HS-5 (cell line): ENCODE data around the gene BIN1.

Experiments used
- DNase-seq: peaks from one replicate; pipeline ENCODE4 v3.0.0-alpha.2; 2012; ENCODE audit warnings: low read depth

BIN1 gene

DNA sequence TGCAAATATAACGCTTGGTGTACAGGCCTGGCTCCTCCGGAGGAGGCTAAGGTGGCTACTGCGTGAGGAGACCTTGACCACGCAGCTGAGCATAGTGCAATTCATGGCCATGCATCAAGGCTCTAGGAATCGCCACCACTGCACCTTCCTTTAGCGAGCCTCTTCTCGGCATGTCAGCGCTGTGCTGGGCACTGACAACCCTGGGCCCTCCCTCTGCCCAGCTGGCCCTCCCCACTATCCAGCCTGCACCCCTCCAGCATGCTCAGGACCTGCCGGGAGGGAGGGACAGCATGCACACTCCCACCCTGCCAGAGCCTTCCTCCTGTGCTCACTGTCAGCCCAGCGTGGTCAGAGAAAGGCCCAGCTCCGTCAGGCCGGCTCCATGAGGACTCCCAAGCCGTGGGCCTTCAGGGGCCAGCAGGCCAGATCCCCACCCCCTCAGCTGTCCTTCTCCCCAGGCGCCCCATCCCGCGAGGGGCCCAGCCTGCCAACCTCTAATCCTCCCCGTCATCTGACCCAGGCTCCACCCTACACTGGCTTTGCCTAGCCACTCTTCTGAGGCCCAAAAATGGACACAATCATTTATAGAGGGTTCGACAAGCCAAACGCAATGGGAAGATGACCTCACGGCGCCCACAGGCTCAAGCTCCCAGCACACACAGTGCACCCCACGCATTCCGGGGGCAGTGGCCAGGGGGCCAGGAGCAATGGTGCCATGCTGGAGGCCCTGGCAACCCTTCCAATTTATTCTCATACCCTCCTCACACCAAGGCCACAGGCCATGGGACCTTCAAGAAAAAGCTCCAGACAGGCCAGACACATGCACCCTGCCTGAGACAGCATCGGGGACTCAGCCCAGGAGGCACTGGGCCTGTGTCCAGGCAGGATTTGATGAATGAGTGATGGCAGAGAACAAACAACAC, 3.5 kb downstream of the BIN1 start:
- no peak for DNase-seq

DNA sequence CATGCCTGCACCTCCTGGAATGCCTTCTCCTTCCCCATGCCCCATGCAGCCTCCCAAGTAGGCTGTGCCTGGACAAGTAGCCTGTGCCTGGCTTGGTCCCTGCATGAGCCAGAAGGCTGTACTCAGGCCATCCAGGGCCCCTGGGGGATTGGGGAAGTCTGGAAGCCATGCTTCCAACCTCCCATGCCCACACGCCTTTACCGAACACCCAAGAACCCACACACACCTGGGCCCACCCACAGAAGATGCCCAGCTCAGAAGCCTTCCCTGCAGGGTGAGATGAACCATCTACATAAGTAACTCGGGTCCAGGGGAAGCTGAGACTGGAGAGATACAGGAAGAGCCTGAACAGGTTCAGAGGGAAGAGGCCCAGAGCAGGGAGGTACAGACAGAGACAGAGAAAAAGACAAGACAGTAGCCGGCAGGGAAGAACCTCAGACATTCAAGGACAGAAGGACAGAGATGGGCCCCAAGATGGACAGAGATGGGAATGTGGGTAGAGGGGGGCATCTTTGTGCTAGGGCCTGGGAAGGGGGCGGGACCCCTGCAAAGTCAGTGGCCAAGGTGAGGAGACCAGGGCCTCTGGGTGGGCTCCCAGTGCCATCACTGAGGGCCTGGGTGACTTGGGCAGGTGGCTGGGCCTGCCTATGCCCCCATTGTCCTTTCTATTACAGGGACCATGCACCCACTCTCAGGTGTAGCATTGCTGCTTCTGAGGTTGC, 4.3 kb downstream of the BIN1 start:
- DNase-seq, result no peak

DNA sequence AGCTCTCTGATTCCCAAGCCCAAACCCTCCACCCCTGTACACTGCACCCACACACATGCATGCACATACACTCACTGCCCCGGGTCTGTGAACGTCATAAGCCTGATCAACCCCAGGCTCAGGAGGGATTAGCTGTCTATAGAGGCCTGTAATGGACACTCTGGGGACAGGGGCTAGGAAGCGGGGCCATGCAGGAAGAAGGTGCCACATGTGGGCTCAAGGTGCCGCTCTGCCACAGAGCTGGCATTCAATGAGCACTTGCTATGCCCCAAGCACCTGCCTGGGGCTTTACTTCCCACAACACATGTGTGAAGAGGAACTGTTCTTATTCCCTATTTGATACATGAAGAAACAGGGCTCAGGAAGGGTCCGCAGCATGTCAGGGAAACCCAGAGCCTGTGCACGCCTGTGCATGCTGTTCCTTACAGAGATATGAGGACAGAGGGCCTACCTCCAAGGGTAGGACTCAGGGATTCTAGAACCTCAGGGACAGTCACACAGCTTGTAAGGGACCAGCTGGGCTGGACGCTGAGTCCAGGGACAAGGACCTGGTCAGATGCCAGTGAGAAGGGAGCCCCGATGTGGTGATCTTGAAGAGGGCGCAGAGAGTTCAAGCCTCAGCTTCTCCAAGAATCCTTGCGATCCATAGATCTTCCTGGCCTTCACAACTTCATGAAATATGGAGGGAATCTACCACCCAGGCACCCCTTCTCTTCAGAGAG, 5.0 kb downstream of the BIN1 start:
- DNase-seq, result no peak

DNA sequence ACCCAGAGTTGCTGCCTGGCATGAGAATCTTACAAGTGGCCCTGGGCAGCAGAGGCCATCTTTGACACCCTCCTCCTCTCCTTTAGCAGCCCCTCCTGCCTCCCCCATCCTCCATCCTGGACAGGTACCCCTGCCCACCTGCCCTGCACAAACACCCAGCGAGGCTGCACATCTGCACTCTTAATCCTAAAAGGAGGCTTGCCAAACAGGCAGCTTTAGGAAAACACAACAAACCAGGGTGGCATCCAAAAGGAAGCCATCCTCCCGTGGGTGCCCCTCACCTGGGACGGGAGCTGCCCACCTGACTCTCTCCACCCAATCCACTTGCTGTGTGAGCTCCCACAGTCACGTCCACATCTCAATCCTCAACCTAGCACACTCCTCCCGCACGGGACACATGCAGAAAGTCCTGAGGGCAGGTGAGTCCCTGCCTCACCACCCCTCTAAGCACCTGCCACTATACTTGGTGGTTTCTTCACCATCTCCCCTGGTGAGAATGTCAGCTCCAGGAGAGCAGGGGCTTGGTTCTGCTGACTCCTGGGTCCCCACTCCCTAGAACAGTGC, 5.8 kb downstream of the BIN1 start:
- DNase-seq, result no peak

DNA sequence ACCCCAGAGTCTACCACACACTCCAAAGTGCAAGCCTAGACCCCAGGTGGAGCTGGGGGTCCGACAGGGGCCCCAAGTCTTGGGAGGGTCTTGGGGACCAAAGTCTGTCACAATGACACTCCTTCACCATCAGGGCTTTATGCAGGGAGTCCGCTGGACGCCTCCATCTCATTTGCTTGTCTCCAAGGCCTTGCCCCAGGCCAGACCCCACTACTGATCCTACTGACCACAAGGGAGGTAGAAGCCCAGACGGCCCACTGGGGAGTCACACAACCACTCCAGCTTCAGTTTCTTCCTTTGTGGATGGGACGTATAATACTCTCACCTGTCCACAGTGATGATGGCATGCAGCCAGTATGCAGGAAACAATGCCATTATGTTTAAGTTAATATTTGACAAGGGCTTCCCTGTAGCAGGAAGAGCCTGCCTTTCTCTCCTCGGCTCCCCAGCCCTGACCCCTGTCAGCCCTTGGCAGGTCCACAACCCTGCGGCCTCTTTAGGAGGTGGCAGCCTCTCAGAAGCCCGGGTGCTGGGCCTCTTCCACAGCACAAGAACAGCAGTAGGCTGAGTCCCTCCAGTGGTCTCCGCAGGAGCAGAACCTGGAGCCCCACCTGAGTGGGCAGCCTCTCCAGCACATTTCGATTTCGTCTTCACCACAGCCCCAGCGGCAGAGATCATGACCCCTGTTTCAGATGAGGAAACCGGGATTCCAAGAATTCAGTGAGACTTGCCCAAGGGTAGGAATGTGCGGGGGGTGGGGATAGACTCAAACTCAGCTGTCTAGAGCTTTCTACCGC, 6.5 kb downstream of the BIN1 start:
- DNase-seq, result no peak

DNA sequence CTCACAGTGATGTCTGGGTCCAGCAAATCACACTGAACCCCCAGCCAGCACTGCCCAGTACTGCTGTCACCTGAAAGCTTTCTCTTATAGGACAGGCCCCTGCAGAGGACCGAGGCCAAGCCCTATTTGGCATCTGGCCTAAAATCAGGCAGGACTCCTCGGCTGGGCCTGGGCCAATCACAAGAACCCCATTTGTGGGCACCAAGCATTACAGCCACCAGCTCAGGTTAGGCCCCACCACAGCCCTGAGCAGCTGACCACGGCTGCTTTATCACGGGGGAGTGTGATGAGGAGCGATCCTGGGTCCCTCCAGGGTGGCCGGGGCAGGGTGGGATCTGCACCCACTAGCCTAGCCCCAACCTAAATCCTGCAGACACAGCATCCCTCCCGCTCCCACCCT, 8.2 kb downstream of the BIN1 start:
- no peak for DNase-seq

DNA sequence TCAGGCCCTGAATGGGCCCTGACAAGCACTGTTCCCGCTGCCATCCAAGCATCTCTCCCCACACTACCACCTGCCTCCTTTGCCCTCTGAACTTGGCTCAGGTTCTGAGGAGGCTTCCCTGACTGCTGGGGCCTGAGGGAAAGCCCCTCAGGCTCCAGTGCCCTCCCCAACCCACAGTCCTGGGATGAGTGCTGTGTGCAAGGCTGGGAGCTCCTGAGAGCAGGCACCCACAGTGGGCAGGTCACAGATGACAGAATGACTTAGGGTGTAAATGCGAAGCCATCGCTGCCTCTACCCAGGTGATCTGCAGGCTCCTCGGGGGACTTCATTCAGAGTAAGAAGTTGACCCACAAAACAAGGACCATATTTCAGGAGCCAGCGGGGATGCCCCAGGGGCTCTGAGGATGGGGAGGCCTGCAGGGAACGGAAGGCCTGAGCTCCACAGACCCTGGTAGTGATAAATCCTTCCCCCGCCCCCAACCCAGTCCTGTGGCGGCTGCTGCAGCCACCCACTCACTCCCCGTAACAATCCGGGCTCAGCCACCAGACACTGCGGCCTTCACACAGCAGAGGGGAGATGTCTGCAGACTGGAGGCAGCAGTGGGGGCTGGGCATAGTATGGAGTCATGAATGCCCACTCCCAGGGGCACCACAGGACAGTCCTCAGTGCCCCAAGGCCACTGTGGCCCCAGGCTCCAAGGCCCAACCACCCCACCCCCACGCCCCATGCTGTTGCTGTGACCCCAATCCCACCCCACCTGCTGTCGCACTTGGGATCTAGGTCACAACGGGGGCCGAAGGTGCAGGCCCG, 8.9 kb downstream of the BIN1 start:
- no peak for DNase-seq

DNA sequence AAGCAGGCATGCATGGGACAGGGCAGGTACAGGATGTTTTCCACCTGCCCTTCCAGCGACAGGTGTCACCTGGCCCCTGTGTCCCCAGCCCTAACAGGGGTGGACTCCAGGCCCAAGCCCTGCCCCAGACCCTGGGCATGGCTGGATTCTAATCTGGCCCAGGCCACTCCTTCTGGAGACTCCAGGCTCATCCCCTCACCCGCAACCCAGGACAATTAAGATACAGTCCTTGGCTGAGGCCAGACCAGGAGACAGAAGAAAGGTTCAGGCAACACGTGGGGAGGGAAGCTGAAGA, 9.5 kb downstream of the BIN1 start:
- DNase-seq, result no peak

DNA sequence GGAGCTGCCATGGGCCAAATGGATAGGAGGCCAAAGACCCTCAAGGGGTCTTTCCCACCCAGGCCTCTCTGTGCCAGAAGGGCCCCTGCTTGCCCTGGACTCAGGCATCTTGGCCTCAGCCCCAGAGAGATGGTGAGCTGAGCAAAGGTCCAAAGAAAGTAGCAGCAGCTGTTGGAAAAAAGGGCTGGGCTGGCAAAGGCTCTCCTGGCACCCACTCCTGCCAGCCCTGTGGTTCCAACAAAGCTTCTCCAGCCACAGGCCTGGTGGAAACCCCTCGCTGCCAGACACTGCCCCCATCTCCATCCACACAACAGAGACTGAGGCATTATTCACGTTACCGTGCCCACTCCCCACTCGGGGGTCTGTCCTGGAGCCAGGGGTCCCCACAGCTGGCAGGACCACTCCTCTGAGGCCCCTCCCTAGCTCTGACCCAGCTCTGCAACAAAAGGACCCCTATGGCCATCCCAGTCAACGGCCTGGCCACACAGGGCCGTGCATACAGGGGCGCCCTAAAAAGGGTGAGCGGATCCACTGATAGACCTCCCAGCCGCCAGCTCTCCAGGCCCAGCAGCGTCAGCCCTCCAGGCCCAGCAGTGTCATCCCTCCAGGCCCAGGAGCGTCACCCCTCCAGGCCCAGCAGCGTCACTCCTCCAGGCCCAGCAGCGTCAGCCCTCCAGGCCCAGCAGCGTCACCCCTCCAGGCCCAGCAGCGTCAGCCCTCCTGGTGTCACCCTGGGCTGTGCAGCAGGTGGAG, 10.1 kb downstream of the BIN1 start:
- no peak for DNase-seq

DNA sequence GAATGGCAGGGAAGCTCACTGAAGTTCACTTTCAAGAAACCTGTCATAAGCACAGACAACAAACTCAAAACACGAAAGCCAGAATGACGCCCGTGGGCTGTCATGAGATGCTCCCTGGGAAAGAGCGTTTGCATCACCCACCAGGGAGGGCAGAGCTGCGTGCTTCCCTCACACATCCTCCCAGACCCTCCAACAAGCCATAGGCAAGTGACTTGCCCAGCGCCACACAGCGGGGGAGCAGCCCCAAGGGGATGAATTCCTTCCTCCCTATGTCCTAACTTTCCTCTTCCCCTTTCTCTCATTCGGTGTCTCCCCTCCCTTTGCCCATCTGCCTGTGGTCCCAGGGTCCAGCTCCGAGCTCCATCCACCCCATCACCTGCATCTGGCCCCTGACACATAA, 10.7 kb downstream of the BIN1 start:
- no peak for DNase-seq

DNA sequence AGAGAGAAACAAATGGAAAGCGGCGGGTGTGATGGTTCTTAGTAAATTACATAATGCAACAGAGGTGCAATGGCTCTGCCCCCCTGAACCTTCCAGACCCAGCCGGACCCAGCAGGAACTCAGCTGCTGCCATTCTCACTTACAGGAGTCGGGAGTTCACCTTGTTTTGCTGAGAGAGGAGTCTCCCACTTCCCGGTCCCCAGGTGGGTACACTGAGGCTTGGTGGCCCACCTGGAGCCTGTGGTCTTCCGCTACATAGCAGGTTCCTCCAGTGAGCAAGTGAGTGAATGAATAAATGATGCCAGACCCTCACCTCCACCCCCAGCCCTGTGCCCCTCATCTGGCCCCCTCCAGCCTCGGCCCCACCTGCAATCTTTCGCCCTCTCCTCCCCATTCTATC, 11.2 kb downstream of the BIN1 start:
- DNase-seq, result no peak

DNA sequence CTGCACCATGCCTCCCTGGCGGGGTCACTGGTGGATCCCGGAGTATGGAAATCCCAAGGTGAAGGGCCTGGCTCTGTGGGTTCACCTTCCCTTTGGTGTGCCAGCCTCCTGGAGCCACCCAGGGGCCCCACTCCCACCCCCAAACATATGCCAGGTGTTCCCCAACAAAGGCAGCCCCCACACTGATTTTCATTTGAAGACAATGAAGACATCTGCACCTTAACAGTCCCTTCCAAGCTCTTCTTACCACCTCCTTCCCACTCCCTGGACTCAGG, 11.7 kb downstream of the BIN1 start:
- no peak for DNase-seq

DNA sequence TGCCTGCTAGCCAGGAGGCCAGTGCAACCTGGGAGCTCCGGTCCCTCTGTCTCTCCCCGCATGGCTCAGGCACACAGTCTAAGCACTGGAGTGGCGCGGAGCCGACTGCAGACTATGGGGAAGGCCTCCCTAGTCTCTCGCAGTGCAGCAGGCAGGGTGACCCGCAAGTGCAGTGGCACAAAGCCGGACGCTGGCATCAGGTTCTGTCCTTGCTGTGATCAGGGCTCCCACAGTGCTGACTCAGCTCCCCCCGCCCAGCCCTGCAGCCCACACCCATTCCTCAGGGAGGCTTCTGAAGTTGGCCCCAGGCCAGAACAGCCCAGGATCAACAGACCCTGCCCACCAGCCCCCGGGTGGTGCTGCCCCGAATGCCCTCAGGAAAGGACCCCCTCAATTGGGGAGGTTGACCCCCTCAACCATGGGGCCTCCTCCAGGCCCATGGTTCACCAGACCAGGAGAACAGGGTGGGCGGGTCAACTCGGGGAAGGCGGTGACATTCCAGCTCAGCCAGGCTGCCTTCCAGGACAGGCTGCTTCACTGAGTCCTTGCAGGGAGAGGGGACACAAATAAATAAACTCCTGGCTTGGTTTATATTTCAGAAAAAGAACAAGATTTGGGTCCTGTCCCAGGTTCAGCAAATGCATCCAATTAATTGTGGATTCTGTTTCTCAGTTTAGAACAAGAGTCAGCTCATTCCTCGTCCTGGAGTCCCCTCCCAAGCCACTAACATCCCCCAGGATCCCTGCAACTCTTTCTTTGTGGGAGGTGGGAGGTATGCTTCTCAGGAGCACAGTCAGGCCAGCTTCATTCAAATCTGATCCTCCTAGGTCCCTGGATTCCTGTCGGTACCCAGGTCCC, 12.2 kb downstream of the BIN1 start:
- no peak for DNase-seq

DNA sequence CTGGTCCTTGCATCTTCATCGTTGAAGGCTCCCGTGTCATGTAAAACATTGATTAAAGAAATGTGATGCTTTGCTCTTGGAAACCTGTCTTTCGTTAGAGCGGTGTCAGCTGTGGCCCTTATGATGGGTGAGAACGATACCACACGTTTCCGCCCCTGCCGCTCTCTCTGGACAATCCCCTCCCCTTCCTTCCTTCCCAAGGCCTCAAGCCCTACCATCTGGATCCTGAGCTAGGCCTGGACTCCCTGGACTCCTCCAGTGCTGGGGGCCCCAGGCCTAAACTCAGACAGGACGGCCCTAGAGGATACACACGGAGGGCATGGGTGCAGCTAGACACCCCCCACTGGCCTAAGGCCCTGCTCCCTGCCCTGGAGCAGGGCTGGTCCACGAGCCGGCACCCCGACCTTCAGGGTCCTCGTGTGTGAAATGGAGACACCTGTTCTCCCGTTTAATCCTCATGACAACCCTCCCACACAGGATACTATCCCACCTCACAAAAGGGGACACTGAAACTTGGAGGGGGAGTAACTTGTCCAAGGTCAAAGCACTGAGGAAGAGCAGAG, 13.2 kb downstream of the BIN1 start:
- no peak for DNase-seq

DNA sequence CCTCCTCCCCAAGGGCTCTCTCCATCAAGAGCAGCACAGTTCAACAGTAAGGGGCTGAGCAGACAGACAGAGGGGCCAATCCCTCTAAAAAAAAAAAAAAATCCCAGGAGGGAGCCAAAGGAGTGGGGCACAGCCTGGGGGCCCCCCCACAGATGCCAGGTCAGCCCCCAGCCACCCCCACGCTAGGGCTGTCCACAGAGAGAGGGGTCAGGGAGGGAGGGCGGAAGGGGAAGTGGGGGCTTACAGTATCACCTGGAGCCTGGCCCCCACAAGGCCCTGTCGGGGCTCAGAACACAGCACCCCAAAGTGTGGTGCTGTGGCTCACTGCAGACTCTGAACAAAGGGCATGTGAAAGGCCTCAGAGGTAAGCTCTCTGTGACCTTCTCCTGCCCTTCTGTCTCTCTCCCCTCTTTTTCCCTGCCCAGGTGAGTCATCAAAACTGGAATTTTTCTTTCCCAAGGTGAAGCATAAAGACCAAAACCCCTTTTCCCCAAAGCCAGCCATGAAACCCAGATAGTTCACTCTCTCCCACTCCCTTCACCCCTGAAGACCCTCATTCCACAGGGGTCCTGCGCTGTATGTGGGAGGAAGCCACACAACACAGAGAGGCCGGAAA, 13.9 kb downstream of the BIN1 start:
- no peak for DNase-seq

DNA sequence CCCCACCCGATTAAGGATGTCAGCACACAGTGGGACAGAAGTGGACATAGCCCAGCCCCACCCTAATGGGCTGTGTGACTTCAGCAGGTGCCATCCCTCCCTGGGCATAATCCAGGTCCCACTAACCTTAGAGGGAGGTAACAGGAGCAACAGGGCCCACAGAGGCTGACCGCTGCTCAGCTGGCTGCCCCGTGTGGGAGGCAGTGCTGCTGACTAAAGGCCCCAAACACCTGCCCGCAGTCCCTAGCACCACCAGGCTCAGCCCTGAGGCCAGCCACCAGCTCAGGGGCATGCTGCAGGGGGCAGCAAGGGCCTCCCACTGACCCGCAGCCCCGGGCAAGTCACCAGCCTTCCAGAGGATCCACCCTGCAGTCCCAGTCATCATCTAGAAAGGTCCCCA, 14.6 kb downstream of the BIN1 start:
- DNase-seq, result no peak

DNA sequence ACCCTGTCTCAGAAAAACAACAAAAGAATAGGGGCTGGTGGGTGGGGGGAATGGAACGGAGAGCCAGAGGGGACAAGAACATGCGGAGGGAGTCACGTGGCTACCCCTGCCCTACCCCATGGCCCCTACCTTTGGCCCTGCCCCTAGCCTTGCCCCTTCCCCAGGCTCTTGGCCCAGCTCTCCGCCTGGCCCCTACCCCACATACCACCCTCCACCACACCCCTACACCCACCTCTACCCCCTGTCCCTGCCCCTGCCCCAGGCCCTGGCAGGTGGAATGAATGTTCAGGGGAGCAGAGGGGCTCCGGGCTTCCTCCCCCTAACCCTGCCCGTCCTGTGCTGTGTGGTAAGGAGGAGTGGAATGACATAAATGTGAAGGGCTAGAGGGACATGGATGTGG, 15.1 kb downstream of the BIN1 start:
- no peak for DNase-seq

DNA sequence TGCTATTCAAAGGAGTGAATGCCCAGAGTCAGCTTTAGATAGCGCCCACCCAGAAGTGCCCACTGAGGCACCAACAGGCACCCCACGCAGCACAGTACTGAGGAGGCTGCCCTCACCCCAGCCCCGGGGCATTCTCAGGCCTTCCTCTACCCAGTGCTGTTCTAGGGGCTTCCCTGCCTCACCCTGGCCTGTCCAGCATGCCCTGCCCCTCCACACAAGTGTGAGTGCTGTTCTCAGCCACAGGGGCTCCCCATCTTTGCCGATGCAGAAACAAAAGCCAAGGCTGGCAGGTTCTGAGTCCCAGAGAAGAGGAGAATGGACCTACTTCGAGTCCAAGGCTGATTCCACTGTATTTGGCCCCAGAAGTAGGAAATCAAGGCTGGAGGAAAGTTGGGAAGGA, 15.8 kb downstream of the BIN1 start:
- no peak for DNase-seq
